ENCODE measurements around the gene ARMC8. TPM values are rescaled to one million over a fixed set of nuclear protein-coding genes. Genes with fewer than 3 reads are reported as not detected.
"Not testable (repeated sequence)": the region's sequence is repeated elsewhere in the genome, so short reads cannot be mapped to it uniquely, and the experiment has no call there.

Gene ARMC8, protein sequence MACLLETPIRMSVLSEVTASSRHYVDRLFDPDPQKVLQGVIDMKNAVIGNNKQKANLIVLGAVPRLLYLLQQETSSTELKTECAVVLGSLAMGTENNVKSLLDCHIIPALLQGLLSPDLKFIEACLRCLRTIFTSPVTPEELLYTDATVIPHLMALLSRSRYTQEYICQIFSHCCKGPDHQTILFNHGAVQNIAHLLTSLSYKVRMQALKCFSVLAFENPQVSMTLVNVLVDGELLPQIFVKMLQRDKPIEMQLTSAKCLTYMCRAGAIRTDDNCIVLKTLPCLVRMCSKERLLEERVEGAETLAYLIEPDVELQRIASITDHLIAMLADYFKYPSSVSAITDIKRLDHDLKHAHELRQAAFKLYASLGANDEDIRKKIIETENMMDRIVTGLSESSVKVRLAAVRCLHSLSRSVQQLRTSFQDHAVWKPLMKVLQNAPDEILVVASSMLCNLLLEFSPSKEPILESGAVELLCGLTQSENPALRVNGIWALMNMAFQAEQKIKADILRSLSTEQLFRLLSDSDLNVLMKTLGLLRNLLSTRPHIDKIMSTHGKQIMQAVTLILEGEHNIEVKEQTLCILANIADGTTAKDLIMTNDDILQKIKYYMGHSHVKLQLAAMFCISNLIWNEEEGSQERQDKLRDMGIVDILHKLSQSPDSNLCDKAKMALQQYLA
- 48.8 to 53.2 TPM (median 50.6 TPM) in 3 replicates for total RNA-seq

DNA sequence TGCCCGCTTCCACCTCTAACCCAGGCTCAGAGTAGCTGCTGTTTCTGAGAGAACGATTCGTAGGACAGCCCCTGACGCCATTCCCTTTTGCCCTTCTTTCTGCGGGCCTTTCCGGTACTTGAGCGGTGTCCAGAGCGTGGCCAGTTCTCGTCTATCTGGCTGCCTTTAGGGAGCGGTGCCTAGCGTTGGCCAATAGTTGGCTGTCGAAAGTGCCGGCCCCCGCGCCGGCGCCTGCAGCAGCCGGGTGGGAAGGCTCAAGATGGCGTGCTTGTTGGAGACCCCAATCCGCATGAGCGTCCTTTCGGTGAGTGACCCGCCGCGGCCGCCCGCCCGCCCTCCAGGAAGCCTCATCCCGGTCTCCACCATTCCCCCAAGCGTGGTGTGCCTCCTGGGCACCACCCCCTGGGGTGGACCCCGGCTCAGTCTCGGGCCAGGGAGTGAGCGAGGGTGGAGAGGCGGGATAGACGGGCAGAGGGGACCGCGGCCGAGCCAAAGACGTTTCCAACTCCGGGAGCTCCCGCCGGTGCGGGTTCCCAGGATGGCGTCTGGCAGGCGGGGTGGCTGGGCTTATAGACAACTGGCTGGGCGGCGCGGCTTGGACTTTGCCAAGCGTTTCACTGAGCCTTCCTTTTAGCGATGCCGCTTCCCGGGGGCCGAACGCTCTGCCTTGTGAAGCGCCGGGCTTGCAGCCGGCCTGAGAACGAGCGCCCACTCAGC, at the start of gene ARMC8:
Gene ARMC8, plus strand, starts transcription at position 6 of the 717 bp plus-strand sequence. Its CDS starts 254 bp downstream, at position 260.
- Mint-ChIP-seq H3K27me3 (ENCODE audit: low read depth) (peaks cover 2% of the 10 kb centered on the region), H3K36me3 (peaks cover 9% of the 10 kb centered on the region), H3K9me3 (peaks cover 6% of the 10 kb centered on the region), H3K4me1 (peaks cover 23% of the 10 kb centered on the region), H3K4me3 (peak within 1 kb of the TSS; percentile 95), H3K27ac (peak within 1 kb of the TSS; percentile 100)
- peak; percentile 34 to 70 for DNase-seq (ENCODE audit: low spot score in 2 of 2, unreplicated experiment in 2 of 2)
- TF ChIP-seq, protein P1, sequence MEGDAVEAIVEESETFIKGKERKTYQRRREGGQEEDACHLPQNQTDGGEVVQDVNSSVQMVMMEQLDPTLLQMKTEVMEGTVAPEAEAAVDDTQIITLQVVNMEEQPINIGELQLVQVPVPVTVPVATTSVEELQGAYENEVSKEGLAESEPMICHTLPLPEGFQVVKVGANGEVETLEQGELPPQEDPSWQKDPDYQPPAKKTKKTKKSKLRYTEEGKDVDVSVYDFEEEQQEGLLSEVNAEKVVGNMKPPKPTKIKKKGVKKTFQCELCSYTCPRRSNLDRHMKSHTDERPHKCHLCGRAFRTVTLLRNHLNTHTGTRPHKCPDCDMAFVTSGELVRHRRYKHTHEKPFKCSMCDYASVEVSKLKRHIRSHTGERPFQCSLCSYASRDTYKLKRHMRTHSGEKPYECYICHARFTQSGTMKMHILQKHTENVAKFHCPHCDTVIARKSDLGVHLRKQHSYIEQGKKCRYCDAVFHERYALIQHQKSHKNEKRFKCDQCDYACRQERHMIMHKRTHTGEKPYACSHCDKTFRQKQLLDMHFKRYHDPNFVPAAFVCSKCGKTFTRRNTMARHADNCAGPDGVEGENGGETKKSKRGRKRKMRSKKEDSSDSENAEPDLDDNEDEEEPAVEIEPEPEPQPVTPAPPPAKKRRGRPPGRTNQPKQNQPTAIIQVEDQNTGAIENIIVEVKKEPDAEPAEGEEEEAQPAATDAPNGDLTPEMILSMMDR (IDR thresholded peaks at IDR 0.05; ENCODE audit: unreplicated experiment) = no peak

DNA sequence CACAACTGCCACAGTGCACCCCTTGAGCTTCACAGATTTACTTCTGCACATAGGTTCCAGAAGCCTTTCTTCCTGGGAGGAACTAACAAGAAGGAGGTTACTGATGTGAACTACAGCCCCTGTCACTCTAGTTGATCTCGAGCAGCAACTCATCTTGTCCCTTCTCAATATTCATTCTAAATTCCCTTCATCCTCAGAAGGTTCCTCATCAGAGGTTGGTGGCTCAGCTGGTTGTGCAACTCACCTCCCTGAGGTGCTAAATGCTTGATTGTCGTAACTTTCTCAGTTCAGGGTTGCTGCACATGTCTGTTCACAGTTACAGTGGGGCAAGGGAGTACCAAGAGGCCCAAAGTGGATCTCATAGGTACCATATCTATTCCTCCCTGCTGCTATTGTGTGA, 49.2 kb upstream of the ARMC8 start:
- Mint-ChIP-seq H3K9me3 (no peaks in the 10 kb centered on the region), H3K4me3 (no peak overlapping the region), H3K36me3 (no peaks in the 10 kb centered on the region), H3K4me1 (peaks cover 9% of the 10 kb centered on the region), H3K27ac (no peak overlapping the region), H3K27me3 (ENCODE audit: low read depth) (no peaks in the 10 kb centered on the region)
- TF ChIP-seq, protein P1 (IDR thresholded peaks at IDR 0.05; ENCODE audit: unreplicated experiment) = no peak
- no peak for DNase-seq (ENCODE audit: low spot score in 2 of 2, unreplicated experiment in 2 of 2)

DNA sequence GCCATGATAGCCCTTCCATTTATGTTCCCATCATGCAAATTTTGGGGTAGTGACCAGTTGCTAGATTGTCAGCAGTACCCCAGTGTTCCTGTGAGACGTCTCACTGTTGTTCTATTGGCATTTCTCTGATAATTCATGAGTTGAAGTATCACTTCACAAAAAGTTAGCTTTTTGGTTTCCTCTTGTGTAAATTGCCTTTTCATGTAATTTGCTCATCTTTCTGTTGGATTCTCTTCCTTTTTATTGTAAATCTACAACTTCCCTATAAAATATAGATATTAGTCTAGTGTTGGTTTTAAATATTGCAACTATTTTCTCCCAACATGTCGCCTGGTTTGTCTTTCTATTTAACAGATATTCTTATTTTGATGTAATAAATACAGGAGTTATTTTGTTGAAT, 47.4 kb upstream of the ARMC8 start:
- no peak for DNase-seq (ENCODE audit: low spot score in 2 of 2, unreplicated experiment in 2 of 2)
- TF ChIP-seq, protein P1 (IDR thresholded peaks at IDR 0.05; ENCODE audit: unreplicated experiment) = no peak
- Mint-ChIP-seq H3K27me3 (ENCODE audit: low read depth) (no peaks in the 10 kb centered on the region), H3K4me1 (peaks cover 5% of the 10 kb centered on the region), H3K4me3 (no peak overlapping the region), H3K9me3 (peaks cover 11% of the 10 kb centered on the region), H3K36me3 (no peaks in the 10 kb centered on the region), H3K27ac (no peak overlapping the region)

DNA sequence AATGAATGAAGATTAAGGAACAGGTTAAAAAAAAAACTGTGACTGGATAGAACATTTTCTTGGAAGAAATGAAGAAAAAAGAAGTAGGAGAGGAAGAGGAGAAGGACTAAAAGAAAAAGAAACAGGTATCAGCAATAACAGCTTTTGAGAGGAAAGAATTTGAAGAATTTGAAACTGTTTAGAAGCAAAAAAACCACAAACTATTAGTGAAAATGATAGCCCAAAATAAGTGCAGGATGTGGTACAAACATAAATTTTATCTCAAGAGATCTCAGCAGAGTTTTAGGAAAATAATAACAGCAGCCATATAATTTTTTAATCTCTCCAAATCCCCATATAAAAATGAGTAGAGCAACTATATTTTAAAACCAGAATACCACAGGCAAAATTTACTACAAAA, 46.2 kb upstream of the ARMC8 start:
- Mint-ChIP-seq H3K9me3 (peaks cover 11% of the 10 kb centered on the region), H3K27ac (no peak overlapping the region), H3K36me3 (no peaks in the 10 kb centered on the region), H3K4me1 (peaks cover 5% of the 10 kb centered on the region), H3K27me3 (ENCODE audit: low read depth) (no peaks in the 10 kb centered on the region), H3K4me3 (no peak overlapping the region)
- TF ChIP-seq, protein P1 (IDR thresholded peaks at IDR 0.05; ENCODE audit: unreplicated experiment) = no peak
- no peak for DNase-seq (ENCODE audit: low spot score in 2 of 2, unreplicated experiment in 2 of 2)

DNA sequence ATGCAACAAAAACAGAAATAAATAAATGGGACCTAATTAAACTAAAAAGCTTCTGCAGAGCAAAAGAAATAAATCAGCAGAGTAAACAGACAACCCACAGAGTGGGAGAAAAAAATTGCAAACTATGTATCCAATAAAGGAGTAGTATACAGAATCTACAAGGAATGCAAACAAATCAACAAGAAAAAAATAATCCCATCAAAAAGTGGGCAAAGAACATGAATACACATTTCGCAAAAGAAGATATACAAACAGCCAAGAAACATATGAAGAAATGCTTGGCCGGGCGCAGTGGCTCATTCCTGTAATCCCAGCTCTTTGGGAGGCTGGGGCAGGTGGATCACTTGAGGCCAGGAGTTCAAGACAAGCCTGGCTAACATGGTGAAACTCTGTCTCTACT, 44.9 kb upstream of the ARMC8 start:
- H3K27ac Mint-ChIP-seq; H3K27me3 Mint-ChIP-seq (ENCODE audit: low read depth); H3K4me1 Mint-ChIP-seq; H3K4me3 Mint-ChIP-seq; DNase-seq (ENCODE audit: low spot score in 2 of 2, unreplicated experiment in 2 of 2); H3K36me3 Mint-ChIP-seq: not testable (repeated sequence)
- peaks cover 11% of the 10 kb centered on the region for H3K9me3 Mint-ChIP-seq
